ENCODE results near the gene RSBN1L. TPM values are rescaled to one million over a fixed set of nuclear protein-coding genes. Genes with fewer than 3 reads are reported as not detected.
A peak's percentile ranks its signal among the peaks of the same experiment; 100 is the strongest.

Gene RSBN1L
- total RNA-seq, 1 experiment from 2014 or later: 18.0 TPM

GRCh38 chr7:77808517-77808916 lies 112.3 kb downstream of the RSBN1L start:
- Histone ChIP-seq H3K4me3 (ENCODE audit: low read depth in 2 of 2, low read length in 2 of 2) (no peak overlapping the region), H3K36me3 (ENCODE audit: control insufficient read depth, insufficient read depth, low read length) (no peaks in the 10 kb centered on the region), H3K9me3 (ENCODE audit: control insufficient read depth, insufficient read depth, low read depth, low read length) (peaks cover 36% of the 10 kb centered on the region), H3K27ac (ENCODE audit: low read length) (no peak overlapping the region), H3K27me3 (ENCODE audit: control insufficient read depth, insufficient read depth, low read length) (no peaks in the 10 kb centered on the region), H3K4me1 (ENCODE audit: control insufficient read depth, insufficient read depth, low read length) (peaks cover 15% of the 10 kb centered on the region; the same call in 1 of the 2 replicates)
- CTCF ChIA-PET: no interaction called here
- ATAC-seq (no peak), DNase-seq (ENCODE audit: low read depth, low spot score) (no peak)
- in situ Hi-C loops (cut with HindIII; ENCODE audit: low pct_unique_long_range_greater_than_20kb, low sequenced_read_pairs): no loop called here
- BruUV-seq (replicated peaks): no TSS peak
- intact Hi-C loops (cut with micrococcal nuclease; ENCODE audit: unreplicated experiment): no loop called here
- POLR2A ChIA-PET: no interaction called here
- TF ChIP-seq, protein P1, sequence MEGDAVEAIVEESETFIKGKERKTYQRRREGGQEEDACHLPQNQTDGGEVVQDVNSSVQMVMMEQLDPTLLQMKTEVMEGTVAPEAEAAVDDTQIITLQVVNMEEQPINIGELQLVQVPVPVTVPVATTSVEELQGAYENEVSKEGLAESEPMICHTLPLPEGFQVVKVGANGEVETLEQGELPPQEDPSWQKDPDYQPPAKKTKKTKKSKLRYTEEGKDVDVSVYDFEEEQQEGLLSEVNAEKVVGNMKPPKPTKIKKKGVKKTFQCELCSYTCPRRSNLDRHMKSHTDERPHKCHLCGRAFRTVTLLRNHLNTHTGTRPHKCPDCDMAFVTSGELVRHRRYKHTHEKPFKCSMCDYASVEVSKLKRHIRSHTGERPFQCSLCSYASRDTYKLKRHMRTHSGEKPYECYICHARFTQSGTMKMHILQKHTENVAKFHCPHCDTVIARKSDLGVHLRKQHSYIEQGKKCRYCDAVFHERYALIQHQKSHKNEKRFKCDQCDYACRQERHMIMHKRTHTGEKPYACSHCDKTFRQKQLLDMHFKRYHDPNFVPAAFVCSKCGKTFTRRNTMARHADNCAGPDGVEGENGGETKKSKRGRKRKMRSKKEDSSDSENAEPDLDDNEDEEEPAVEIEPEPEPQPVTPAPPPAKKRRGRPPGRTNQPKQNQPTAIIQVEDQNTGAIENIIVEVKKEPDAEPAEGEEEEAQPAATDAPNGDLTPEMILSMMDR (IDR thresholded peaks at IDR 0.05): no peak
- TF ChIP-seq TCF7L2 (IDR thresholded peaks at IDR 0.05; ENCODE audit: low read depth, low read length): no peak
- TF ChIP-seq, protein P2, sequence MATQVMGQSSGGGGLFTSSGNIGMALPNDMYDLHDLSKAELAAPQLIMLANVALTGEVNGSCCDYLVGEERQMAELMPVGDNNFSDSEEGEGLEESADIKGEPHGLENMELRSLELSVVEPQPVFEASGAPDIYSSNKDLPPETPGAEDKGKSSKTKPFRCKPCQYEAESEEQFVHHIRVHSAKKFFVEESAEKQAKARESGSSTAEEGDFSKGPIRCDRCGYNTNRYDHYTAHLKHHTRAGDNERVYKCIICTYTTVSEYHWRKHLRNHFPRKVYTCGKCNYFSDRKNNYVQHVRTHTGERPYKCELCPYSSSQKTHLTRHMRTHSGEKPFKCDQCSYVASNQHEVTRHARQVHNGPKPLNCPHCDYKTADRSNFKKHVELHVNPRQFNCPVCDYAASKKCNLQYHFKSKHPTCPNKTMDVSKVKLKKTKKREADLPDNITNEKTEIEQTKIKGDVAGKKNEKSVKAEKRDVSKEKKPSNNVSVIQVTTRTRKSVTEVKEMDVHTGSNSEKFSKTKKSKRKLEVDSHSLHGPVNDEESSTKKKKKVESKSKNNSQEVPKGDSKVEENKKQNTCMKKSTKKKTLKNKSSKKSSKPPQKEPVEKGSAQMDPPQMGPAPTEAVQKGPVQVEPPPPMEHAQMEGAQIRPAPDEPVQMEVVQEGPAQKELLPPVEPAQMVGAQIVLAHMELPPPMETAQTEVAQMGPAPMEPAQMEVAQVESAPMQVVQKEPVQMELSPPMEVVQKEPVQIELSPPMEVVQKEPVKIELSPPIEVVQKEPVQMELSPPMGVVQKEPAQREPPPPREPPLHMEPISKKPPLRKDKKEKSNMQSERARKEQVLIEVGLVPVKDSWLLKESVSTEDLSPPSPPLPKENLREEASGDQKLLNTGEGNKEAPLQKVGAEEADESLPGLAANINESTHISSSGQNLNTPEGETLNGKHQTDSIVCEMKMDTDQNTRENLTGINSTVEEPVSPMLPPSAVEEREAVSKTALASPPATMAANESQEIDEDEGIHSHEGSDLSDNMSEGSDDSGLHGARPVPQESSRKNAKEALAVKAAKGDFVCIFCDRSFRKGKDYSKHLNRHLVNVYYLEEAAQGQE (IDR thresholded peaks at IDR 0.05; ENCODE audit: insufficient read depth in 1 of 2, low read depth in 2 of 2, low read length in 1 of 2): no peak
- TF ChIP-seq SIN3A (IDR thresholded peaks at IDR 0.05; ENCODE audit: borderline replicate concordance, insufficient read depth, low read depth, low read length): no peak
- TF ChIP-seq POLR2AphosphoS5 (IDR thresholded peaks at IDR 0.05; ENCODE audit: low read depth, low read length): no peak

- Histone ChIP-seq H3K4me3 (ENCODE audit: low read depth in 2 of 2, low read length in 2 of 2) (no peak overlapping the region), H3K9me3 (ENCODE audit: control insufficient read depth, insufficient read depth, low read depth, low read length) (peaks cover 28% of the 10 kb centered on the region), H3K36me3 (ENCODE audit: control insufficient read depth, insufficient read depth, low read length) (no peaks in the 10 kb centered on the region), H3K4me1 (ENCODE audit: control insufficient read depth, insufficient read depth, low read length) (peaks cover 15% of the 10 kb centered on the region; the same call in 1 of the 2 replicates), H3K27ac (ENCODE audit: low read length) (peak overlapping the region; percentile 72; the same call in 1 of the 2 replicates), H3K27me3 (ENCODE audit: control insufficient read depth, insufficient read depth, low read length) (no peaks in the 10 kb centered on the region)
- intact Hi-C loops (cut with micrococcal nuclease; ENCODE audit: unreplicated experiment) (no loop called here), in situ Hi-C loops (cut with HindIII; ENCODE audit: low pct_unique_long_range_greater_than_20kb, low sequenced_read_pairs) (no loop called here)
- TF ChIP-seq TCF7L2 (IDR thresholded peaks at IDR 0.05; ENCODE audit: low read depth, low read length) (no peak), SIN3A (IDR thresholded peaks at IDR 0.05; ENCODE audit: borderline replicate concordance, insufficient read depth, low read depth, low read length) (no peak), POLR2AphosphoS5 (IDR thresholded peaks at IDR 0.05; ENCODE audit: low read depth, low read length) (no peak)
- TF ChIP-seq, protein P2 (IDR thresholded peaks at IDR 0.05; ENCODE audit: insufficient read depth in 1 of 2, low read depth in 2 of 2, low read length in 1 of 2): no peak
- TF ChIP-seq, protein P1 (IDR thresholded peaks at IDR 0.05): no peak
- no TSS peak for BruUV-seq (replicated peaks)
- POLR2A ChIA-PET: interaction anchor here (0.6 to 0.8 kb wide), 2 partner anchors 48 to 154 kb away, joined by 3 read pairs; no protein-coding TSS in a partner anchor
- DNase-seq (ENCODE audit: low read depth, low spot score): no peak
- CTCF ChIA-PET: no interaction called here
- peak; percentile 51; the same call in 1 of the 2 replicates for ATAC-seq
Measured at GRCh38 chr7:77811516-77812289, 115.4 kb downstream of the RSBN1L start.

Data from Panc1 (cell line).